ENCODE measurements around the gene IL20RB.

IL20RB gene

GRCh38 chr3:136957751-136958288 is at the start of gene IL20RB:
TSS of gene IL20RB (plus strand) at chr3:136957983. CDS start at chr3:136958114, 131 bp downstream.
- H3K9me3 ChIP-seq (ENCODE audit: severe bottlenecking) = no peaks in the 10 kb centered on the region
- H3K27ac ChIP-seq = no peak within 1 kb of the TSS
- no peak for TF ChIP-seq CTCF (IDR thresholded peaks at IDR 0.05; ENCODE audit: low read depth, low read length)
- no peaks in the 10 kb centered on the region for H3K36me3 ChIP-seq
- no peaks in the 10 kb centered on the region for H3K27me3 ChIP-seq (ENCODE audit: insufficient read depth, low read depth, severe bottlenecking)
- DNase-seq = no peak
- H3K4me3 ChIP-seq (ENCODE audit: low read depth, low read length) = no peak within 1 kb of the TSS

GRCh38 chr3:136908297-136908696 is 49.5 kb upstream of the IL20RB start:
- no peak overlapping the region for H3K27ac ChIP-seq
- H3K4me3 ChIP-seq (ENCODE audit: low read depth, low read length) = no peak overlapping the region
- H3K27me3 ChIP-seq (ENCODE audit: insufficient read depth, low read depth, severe bottlenecking) = no peaks in the 10 kb centered on the region
- H3K36me3 ChIP-seq = no peaks in the 10 kb centered on the region
- TF ChIP-seq CTCF (IDR thresholded peaks at IDR 0.05; ENCODE audit: low read depth, low read length) = no peak
- DNase-seq = no peak
- peaks cover 5% of the 10 kb centered on the region for H3K9me3 ChIP-seq (ENCODE audit: severe bottlenecking)

- DNase-seq = no peak
- H3K4me3 ChIP-seq (ENCODE audit: low read depth, low read length) = no peak overlapping the region
- peaks cover 2% of the 10 kb centered on the region for H3K9me3 ChIP-seq (ENCODE audit: severe bottlenecking)
- H3K27me3 ChIP-seq (ENCODE audit: insufficient read depth, low read depth, severe bottlenecking) = no peaks in the 10 kb centered on the region
- TF ChIP-seq CTCF (IDR thresholded peaks at IDR 0.05; ENCODE audit: low read depth, low read length) = no peak
- no peaks in the 10 kb centered on the region for H3K36me3 ChIP-seq
- no peak overlapping the region for H3K27ac ChIP-seq
Measured at GRCh38 chr3:136909187-136909586, 48.6 kb upstream of the IL20RB start.

GRCh38 chr3:136910697-136911096 is 47.1 kb upstream of the IL20RB start:
- Histone ChIP-seq H3K27me3 (ENCODE audit: insufficient read depth, low read depth, severe bottlenecking) (no peaks in the 10 kb centered on the region), H3K27ac (no peak overlapping the region), H3K36me3 (no peaks in the 10 kb centered on the region), H3K9me3 (ENCODE audit: severe bottlenecking) (no peaks in the 10 kb centered on the region), H3K4me3 (ENCODE audit: low read depth, low read length) (no peak overlapping the region)
- TF ChIP-seq CTCF (IDR thresholded peaks at IDR 0.05; ENCODE audit: low read depth, low read length) = no peak
- DNase-seq = no peak

- no peaks in the 10 kb centered on the region for H3K9me3 ChIP-seq (ENCODE audit: severe bottlenecking)
- no peak overlapping the region for H3K4me3 ChIP-seq (ENCODE audit: low read depth, low read length)
- no peak overlapping the region for H3K27ac ChIP-seq
- no peaks in the 10 kb centered on the region for H3K27me3 ChIP-seq (ENCODE audit: insufficient read depth, low read depth, severe bottlenecking)
- H3K36me3 ChIP-seq = no peaks in the 10 kb centered on the region; the same call in 1 of the 2 replicates
- DNase-seq = no peak
- TF ChIP-seq CTCF (IDR thresholded peaks at IDR 0.05; ENCODE audit: low read depth, low read length) = no peak
Measured at GRCh38 chr3:136913168-136913567, 44.6 kb upstream of the IL20RB start.

GRCh38 chr3:136914739-136915138 is 43.0 kb upstream of the IL20RB start:
- TF ChIP-seq CTCF (IDR thresholded peaks at IDR 0.05; ENCODE audit: low read depth, low read length) = no peak
- Histone ChIP-seq H3K27me3 (ENCODE audit: insufficient read depth, low read depth, severe bottlenecking) (no peaks in the 10 kb centered on the region), H3K4me3 (ENCODE audit: low read depth, low read length) (no peak overlapping the region), H3K27ac (no peak overlapping the region), H3K36me3 (no peaks in the 10 kb centered on the region; the same call in 1 of the 2 replicates), H3K9me3 (ENCODE audit: severe bottlenecking) (no peaks in the 10 kb centered on the region)
- DNase-seq = no peak

All from WERI-Rb-1 (cell line).